GM19455 (cell line): Measurements from ENCODE around the gene GGT1.
A peak's percentile ranks its signal among the peaks of the same experiment; 100 is the strongest.
"Not testable (repeated sequence)": the region's sequence is repeated elsewhere in the genome, so short reads cannot be mapped to it uniquely, and the experiment has no call there.

ENCODE experiments used
- ATAC-seq: cut with Tn5 transposase; IDR thresholded peaks from one replicate; pipeline ENCODE4 v1.9.1; 2021; ENCODE audit not compliant: unreplicated experiment

The GGT1 gene

DNA sequence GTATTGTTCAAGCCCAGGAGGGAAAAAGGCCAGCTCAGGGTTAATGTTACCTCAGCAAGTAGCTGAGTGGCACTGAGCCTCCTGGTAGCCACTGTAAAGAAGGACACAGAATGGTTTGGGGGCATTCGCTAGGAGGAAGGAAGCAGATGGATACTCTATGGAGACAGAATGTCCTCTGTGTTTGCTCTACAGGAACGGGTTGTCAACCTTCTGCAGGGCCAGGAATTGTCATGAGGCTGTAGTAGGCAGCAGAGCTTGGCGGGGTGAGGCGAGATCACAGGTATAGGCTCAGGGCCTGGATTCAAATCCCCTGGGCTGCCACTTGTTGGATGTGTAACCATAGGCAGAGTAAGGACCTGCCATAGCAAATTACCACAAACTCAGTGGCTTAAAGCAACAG is 7.1 kb upstream of the GGT1 start:
- no peak for ATAC-seq

DNA sequence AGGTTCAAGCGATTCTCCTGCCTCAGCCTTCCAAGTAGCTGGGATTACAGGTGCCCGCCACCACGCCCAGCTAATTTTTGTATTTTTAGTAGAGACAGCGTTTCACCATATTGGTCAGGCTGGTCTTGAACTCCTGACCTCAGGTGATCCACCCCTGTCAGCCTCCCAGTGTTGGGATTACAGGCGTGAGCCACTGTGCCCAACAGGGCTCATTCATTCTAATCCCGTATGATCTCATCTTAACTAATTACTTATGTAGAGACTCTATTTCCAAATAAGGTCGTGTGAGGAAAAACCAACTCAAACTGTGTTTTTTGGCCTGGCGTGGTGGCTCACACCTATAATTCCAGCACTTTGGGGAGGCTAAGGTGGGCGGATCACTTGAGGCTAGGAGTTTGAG is 5.9 kb upstream of the GGT1 start:
- not testable (repeated sequence) for ATAC-seq

DNA sequence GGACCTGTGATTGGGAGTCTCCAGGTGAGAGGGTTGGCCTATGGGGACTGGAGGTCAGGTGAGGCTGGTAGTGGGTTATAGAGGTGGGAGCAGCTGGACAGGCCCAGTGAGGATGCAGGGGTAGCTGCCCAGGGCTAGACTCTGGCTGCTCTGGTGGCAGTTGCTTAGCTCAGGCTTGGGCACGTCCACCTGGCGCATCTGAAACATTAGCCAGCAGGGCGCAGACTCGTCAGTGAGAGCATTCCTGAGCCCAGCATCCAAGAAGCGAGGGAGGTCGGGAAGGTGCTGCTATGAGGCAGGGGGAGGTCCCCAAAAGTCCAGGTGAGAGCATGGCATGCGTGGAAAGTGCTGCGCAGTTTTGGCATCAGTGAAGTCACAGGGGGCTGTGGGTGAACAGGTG is 3.5 kb upstream of the GGT1 start:
- no peak for ATAC-seq

DNA sequence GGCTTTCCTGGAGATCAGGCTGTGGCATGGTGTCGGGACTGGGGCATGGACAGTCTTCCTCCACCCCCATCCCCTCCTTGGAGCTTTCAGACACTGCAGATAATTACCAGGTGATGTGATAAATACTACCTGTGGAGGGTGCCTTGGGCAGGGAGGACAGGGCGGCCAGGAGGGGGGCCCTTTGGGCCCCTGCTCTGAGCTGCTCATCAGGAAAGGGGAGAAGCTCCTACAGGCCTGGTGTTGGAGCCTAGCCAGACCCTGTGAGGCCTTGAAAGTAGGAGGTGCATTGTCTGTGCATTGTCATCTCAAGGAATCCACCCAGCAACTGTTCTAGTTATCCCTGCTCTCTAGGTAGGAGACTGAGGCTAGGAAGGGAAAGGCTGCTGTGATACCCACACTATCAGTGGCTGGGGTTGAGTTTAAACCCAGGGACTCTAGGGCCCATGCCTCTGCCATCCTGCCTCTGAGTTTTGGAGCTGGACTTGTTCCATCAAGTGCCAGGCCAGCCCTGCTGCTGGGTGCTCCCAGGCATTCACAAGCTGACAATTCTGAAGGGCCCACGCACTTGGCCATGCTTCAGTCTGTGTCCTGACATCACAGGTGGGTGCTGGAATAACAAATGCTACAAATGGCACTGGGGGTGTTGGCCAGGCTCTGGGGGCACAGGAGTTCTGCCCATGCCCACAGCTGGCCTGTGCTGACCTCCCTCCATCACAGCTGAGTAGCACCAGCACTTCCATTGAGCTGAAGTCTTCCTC is 2.9 kb upstream of the GGT1 start:
- not testable (repeated sequence) for ATAC-seq

DNA sequence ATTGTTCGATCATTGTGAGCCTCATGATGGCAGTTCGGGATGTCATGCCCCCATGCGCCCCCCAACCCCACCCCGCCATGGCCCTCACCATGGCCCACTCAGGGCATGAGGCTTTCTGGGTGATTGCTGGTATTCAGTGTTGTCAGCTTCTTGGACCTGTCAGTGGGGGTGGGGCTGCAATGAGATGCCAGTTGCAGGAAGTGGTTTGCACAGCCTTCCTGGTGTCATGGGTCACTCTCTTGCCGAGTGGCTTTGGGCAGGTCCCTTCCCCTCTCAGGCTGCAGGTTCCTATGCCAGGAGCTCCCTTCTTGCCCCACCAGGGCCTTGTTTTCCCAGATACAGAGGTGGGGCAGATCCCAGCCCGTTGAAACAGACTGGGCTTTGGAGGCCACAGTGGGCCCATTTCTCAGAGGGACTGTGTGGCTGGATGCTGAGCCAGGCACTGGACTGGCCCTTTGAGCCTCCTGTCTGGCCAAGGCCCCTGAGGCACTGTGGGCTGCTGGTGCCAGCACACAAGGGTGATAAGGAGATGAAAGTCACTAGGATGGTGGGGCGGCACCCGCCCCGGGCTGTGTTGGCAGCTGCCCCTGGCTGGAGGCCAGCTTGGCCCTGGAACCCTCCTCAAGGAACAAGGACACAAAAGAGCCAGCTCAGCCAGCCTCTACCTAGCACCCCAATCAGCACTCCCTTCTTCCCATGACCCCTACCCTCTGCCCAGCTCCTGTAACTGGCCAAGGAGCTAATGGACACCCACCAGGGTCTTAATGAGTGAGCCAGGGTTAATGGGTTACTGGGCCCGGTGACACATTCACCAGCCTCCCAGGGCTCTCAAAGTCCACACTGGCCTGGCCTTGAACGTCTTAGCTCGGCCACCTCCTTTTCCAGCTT is 1.5 kb upstream of the GGT1 start:
- no peak for ATAC-seq

DNA sequence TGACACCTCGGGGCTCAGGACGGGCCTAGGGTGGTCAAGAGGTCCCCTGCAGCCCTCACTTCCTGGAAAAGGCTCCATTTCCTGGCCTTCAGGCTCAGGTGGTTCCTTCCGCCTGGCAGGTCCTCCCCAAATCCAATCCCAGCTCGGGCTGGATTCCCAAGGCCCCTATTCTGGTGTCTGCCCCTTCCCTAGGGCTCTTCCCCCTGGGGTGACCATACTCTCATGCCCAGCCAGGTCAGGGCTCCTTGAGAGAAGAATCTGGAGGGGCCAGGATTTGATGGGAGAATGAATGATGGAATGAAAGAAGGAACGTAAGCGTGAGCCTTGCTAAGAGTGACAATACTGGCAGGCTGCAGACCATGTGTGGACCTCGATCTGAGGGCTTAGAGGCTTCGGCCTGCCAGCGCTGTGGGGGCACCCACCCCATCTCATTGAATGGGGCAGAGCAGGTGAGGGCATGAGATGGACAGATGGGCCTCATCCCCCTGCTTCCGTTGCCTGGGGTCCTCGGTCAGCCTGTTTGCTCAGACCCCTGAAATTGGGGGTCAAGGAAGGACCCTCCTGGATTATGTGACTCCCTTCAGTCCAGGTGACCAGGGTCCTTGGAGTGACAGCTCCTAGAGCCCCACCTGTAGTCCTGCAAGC is 766 bp upstream of the GGT1 start:
- ATAC-seq = not testable (repeated sequence)

DNA sequence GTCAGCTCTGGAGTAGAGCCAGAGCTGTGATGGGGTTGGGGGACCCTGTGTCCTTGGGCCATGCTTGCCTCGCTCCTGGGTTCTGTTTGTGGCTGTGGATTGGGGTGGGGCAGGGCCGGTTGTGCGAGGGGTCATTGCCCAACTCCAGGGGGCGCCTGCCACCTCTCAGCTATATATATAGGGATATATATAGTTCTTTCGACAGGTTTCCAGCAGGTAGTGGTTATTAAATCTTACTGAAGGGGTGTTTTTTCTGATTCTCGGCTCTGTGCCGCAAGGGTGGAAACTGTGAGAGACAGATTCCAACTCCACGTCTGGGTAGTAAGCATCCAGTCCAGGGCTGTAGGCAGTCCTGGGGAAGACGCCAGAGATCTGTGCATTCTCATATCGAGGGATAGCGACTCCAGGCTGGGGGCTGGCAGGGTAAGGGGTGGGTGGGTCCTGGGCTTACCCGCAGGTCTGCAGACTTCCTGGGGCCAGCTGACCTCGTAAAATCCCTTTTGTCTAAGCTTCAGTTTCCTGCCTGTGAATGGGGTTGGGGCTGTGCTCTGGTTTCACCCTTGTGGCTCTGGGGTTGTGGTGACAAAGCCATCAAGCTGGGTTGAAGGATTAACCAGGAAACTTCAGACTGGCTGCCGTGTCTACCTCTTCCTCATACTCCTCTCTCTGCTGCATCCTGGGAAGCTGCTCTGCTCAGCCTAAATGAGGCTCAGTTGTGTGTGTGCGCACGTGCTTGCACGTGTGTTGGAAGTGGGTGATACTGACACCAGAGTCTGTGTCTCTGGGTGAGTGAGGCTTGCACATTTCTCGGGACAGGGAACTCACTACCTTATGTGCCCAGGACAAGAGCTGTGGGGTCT is 1.0 kb downstream of the GGT1 start:
- ATAC-seq = not testable (repeated sequence)

DNA sequence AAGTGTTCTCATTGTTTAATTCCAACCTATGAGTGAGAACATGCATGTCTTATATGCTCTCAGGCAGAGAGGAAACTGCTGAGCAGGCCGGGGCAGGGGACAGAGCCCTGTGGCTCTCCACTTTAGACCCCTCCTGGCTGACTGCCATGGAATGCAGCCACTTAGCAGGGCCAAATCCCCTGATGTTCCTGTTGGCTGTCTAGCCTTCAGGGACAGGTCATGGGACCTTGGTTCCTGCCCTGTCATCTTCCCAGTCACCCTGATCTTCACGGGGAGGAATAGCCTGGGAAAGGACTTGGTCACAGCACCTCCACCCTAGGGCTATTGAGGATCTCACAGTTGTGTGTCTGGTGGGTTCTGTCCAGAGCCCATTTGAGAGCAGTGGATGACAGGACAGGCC is 3.3 kb downstream of the GGT1 start:
- ATAC-seq = not testable (repeated sequence)

DNA sequence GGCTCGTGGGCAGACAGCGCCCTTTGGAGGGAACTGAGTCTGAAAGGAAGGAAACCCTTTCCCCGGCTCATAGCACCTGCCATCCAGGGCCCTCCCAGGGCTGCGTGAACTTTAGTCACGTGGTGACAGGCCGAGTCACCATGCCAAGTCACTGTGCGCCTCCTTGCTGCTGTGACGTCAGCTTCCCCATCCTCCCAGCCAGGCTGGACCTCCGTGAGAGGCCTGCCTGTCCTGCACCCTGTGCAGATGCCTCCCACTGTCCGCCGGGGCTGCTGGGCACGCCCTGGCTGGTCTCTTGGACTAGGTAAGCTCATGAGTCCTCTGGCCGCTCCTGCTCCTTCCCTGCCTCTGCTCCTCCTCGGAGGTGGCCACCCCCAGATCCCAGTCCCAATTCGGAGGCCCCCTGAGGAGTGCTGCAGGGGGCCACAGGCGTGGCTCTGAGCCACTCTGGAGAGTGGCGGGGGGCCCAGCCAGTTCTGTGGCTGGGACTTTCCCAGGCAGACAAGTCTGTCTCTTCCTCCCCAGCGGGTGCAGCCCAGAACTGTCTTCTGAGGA is 4.5 kb downstream of the GGT1 start:
- ATAC-seq = peak; percentile 71

DNA sequence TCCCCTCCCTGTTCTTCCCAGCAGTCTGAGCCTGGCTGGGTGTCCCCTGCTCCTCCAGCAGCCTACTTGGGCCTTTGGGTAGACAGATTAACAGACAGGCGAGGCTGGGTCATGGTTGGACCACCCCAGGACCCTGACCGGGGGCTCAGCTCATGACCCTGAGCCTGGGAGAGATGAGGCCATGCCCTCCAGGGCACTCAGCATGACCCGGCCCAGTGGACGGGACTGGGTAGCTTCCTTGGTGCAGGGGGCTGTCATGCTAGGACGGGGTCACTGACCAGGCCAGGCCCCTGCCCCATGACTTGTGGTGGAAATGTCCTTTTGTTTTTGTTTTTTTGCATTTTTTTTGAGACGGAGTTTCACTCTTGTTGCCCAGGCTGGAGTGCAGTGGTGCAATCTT is 5.3 kb downstream of the GGT1 start:
- ATAC-seq = not testable (repeated sequence)

DNA sequence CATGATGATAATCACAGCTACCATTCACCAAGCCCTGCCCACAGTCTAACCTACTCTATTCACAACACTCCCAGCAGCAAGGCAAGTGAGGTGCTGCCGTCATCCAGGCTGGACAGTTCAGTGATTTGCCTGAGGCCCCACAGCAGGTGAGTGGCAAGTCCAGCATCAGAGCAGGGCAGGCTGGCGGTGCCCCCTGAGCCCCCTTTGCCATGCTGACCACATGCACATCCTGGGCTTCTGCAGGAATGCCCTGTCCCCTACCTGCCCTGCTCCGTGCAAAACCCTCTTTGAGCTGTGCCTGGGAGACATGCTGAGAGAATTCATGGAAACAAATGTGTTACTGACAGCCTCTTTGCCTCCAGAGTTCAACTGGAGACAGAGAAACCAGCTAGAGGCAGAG is 6.9 kb downstream of the GGT1 start:
- ATAC-seq = not testable (repeated sequence)

DNA sequence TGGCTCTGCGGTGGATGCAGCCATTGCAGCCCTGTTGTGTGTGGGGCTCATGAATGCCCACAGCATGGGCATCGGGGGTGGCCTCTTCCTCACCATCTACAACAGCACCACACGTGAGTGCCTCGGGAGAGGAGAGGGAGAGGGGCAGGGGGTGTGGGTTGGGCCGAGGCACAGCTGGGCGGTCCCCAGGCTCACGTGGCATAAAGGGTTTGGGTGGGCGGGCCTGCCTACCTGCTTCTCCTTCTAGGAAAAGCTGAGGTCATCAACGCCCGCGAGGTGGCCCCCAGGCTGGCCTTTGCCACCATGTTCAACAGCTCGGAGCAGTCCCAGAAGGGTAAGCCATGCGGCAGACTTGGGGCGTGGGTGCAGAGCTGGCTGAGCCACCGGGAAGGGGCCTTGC is 11.8 kb downstream of the GGT1 start:
- ATAC-seq = not testable (repeated sequence)

DNA sequence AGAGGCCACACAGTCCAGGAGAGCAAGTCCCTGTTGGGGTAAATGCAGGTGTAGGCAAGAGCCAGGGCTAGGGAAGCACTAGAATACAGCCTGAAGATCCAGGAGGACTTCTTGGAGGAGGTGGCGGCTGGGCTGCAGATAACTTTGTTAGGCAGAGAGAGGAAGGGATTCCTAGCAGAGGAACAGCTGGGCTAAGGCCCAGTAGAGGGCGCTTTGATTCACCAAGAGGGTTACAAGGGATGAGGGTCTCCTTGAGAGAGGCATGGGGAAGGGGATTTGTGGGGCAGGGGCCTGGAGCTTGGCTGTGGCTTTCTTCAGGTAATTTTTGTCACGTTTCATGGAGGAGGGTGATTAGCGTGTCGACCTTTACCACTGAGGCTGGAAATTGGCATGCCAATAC is 18.3 kb downstream of the GGT1 start:
- not testable (repeated sequence) for ATAC-seq

DNA sequence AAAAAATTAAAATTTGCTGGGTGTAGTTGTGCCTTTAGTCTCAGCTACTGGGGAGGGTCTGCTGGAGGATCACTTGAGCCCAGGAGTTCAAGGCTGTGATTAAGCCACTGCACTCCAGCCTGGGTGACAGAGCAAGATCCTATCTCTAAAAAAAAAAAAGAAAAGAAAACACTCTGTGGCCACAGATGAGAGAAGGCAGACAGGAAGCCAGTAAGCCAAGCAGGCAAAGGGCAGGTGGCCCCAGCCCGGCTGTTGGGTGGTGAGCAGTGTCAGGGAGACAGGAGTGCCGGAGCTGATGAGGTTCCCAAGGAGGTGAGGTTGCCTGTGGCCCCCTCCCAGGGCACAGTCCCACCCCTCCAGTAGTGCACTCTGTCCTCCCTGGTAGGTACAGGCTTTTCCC is 19.6 kb downstream of the GGT1 start:
- ATAC-seq = not testable (repeated sequence)

DNA sequence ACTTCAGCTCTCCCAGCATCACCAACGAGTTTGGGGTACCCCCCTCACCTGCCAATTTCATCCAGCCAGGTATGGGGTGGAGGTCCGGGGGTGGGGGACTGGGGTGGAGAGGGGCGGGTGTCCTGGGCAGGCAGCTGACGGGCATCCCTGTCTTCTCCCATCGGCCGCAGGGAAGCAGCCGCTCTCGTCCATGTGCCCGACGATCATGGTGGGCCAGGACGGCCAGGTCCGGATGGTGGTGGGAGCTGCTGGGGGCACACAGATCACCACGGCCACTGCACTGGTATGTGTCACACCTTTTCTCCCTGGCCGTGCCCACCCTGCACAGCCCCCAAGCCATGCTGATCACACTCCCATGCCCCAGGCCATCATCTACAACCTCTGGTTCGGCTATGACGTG is 24.9 kb downstream of the GGT1 start:
- ATAC-seq = not testable (repeated sequence)

DNA sequence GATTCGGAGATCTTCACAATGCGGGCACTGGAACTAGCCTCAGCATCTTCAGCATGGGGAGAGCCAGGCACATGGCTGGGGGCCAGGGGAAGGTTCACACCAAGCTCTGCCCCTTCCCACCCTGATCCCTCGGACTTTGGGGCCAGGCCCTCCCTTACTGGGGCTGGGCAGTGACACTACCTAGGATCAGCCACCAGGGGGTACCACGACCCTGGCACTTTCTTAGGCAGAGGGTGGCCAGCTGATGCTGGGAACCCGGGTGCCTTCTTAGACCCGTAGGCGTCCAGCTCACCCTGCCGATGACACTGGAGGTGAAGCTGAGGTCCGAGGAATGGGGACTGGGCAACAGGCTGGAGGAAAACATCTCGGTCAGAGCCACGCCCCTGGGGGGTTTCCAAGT is 26.1 kb downstream of the GGT1 start:
- ATAC-seq = not testable (repeated sequence)

DNA sequence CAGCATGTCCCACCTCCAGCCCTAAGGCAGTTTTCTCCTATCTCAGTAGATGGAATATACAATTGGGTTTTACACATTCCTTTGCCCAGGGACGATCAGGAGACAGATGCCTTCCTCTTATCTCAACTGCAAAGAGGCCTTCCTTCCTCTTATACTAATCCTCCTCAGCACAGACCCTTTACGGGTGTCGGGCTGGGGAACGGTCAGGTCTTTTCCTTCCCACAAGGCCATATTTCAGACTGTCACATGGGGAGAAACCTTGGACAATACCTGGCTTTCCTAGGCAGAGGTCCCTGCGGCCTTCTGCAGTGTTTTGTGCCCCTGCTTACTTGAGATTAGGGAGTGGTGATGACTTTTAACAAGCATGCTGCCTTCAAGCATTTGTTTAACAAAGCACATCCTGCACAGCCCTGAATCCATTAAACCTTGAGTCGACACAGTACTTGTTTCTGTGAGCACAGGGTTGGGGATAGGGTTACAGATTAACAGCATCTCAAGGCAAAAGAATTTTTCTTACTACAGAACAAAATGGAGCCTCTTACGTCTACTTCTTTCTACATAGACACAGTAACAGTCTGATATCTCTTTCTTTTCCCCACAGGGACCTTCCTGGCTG is 27.9 kb downstream of the GGT1 start:
- ATAC-seq = not testable (repeated sequence)

DNA sequence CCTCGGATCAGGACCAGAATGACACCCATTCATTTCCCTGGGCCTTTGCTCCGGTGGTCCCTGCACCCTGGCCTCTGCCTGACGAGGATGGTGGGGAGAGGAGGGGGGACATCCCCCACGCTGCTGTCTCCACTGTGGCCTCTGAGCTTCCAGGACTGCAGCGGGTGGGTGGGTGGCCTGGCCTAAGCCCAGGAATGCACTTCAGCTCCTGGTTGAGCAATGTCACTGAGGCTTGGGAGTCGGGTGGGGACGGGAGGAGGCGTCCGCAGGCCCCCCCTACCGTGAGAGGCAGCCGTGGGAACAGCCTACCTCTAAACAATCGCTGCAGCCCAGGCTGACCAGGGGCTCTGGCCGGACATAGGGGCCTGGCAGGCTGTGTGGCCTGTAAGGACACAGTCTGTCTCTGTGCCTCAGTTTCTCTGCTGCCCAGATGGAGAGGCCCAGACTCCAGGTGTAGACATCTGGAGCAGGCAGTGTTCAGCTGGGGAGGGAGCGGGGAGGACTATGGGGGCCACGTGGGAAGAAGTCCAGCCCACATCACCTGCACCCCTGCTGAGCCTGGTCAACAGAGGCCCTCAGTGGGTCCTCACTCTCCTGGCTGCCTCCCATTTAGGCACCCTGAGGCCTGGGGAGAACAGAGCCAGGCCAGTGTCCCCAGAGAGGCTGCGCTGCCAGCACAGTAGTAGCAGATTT is 28.6 kb downstream of the GGT1 start:
- not testable (repeated sequence) for ATAC-seq

DNA sequence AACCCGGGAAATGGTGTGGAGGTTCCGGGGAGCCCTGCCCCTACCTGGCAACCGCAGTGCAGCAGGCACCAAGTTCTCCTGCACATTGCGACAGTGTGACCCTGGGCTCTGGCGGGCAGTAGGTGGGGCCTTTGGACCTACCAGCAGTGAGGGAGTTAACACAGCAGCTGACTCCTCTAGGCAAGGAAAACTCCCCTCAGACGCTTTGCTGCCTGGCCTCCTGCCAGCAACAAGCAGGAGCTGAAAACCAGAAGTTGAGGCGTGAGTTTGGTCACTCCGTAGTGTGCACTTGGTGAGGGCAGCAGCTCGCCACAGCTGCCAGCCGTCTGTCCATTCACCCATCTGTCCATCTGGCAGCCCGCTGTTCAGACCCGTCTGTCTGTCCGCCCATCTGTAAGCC is 29.6 kb downstream of the GGT1 start:
- ATAC-seq = not testable (repeated sequence)
